Epithelial cell of prostate (primary cell): ENCODE data around the gene ALG2.
"Not testable (repeated sequence)": the region's sequence is repeated elsewhere in the genome, so short reads cannot be mapped to it uniquely, and the experiment has no call there.

ENCODE experiments used
- DNase-seq: peaks from one replicate; pipeline ENCODE4 v3.0.0-alpha.2; 2011; ENCODE audit warnings: low read depth, low spot score
- H3K27ac ChIP-seq: fragments of 450-650 bp; 2 replicates; pipeline ENCODE4 v1.5.1; 2017; ENCODE audit warnings: mild to moderate bottlenecking

Gene ALG2

GRCh38 chr9:99197124-99197630 lies 24.6 kb downstream of the ALG2 start:
- no peak for DNase-seq
- H3K27ac ChIP-seq, result no peak overlapping the region

- not testable (repeated sequence) for H3K27ac ChIP-seq, DNase-seq
Measured at GRCh38 chr9:99196484-99196883, 25.3 kb downstream of the ALG2 start.

GRCh38 chr9:99193466-99193821 lies 28.3 kb downstream of the ALG2 start:
- no peak for DNase-seq
- H3K27ac ChIP-seq, result no peak overlapping the region

- H3K27ac ChIP-seq, result no peak overlapping the region
- DNase-seq, result no peak
Measured at GRCh38 chr9:99192786-99193465, 28.8 kb downstream of the ALG2 start.

GRCh38 chr9:99190597-99191283 lies 31.0 kb downstream of the ALG2 start:
- no peak overlapping the region for H3K27ac ChIP-seq

GRCh38 chr9:99189887-99190596 lies 31.7 kb downstream of the ALG2 start:
- H3K27ac ChIP-seq, result no peak overlapping the region
- DNase-seq, result no peak

More at GRCh38 chr9:99190597-99191283, 31.0 kb downstream of the ALG2 start:
- no peak for DNase-seq

- H3K27ac ChIP-seq, result no peak overlapping the region
- no peak for DNase-seq
Measured at GRCh38 chr9:99189186-99189585, 32.6 kb downstream of the ALG2 start.

GRCh38 chr9:99187311-99187710 lies 34.4 kb downstream of the ALG2 start:
- no peak for DNase-seq
- no peak overlapping the region for H3K27ac ChIP-seq

- DNase-seq, result no peak
- no peak overlapping the region for H3K27ac ChIP-seq
Measured at GRCh38 chr9:99185934-99186333, 35.8 kb downstream of the ALG2 start.

- H3K27ac ChIP-seq, result no peak overlapping the region
- DNase-seq, result no peak
Measured at GRCh38 chr9:99185348-99185632, 36.5 kb downstream of the ALG2 start.

GRCh38 chr9:99184475-99185347 lies 37.0 kb downstream of the ALG2 start:
- no peak overlapping the region for H3K27ac ChIP-seq
- peak; percentile 34 for DNase-seq

GRCh38 chr9:99184110-99184474 lies 37.6 kb downstream of the ALG2 start:
- no peak overlapping the region for H3K27ac ChIP-seq
- DNase-seq, result no peak

GRCh38 chr9:99183616-99184015 lies 38.1 kb downstream of the ALG2 start:
- DNase-seq, result no peak

GRCh38 chr9:99182356-99182755 lies 39.4 kb downstream of the ALG2 start:
- H3K27ac ChIP-seq, result no peak overlapping the region
- DNase-seq, result no peak

More at GRCh38 chr9:99183616-99184015, 38.1 kb downstream of the ALG2 start:
- H3K27ac ChIP-seq, result no peak overlapping the region

- no peak for DNase-seq
- H3K27ac ChIP-seq, result no peak overlapping the region
Measured at GRCh38 chr9:99181621-99182020, 40.1 kb downstream of the ALG2 start.

GRCh38 chr9:99181206-99181605 lies 40.5 kb downstream of the ALG2 start:
- no peak overlapping the region for H3K27ac ChIP-seq
- no peak for DNase-seq

GRCh38 chr9:99180662-99181061 lies 41.1 kb downstream of the ALG2 start:
- H3K27ac ChIP-seq, result no peak overlapping the region
- no peak for DNase-seq

- no peak overlapping the region for H3K27ac ChIP-seq
Measured at GRCh38 chr9:99180199-99180598, 41.5 kb downstream of the ALG2 start.

GRCh38 chr9:99178912-99179872 lies 42.5 kb downstream of the ALG2 start:
- no peak for DNase-seq

More at GRCh38 chr9:99180199-99180598, 41.5 kb downstream of the ALG2 start:
- DNase-seq, result no peak

More at GRCh38 chr9:99178912-99179872, 42.5 kb downstream of the ALG2 start:
- H3K27ac ChIP-seq, result no peak overlapping the region
